AG09319 (cell line): ENCODE results near the gene TVP23A.

ENCODE experiments used
- DNase-seq: peaks from one replicate; pipeline ENCODE4 v3.0.0-alpha.2; 2010; ENCODE audit warnings: low read depth; ENCODE audit errors: extremely low read depth
- CTCF ChIP-seq: IDR thresholded peaks from 2 replicates; pipeline ENCODE4 v1.5.1; 2011; ENCODE audit warnings: low read depth, mild to moderate bottlenecking, inconsistent platforms, low read length, moderate library complexity

Gene TVP23A

GRCh38 chr16:10849736-10850477 lies 31.3 kb upstream of the TVP23A start:
- DNase-seq, result no peak
- TF ChIP-seq CTCF, result no peak

GRCh38 chr16:10847176-10847575 lies 28.6 kb upstream of the TVP23A start:
- no peak for TF ChIP-seq CTCF

GRCh38 chr16:10846213-10846998 lies 27.8 kb upstream of the TVP23A start:
- no peak for DNase-seq
- TF ChIP-seq CTCF, result no peak

More at GRCh38 chr16:10847176-10847575, 28.6 kb upstream of the TVP23A start:
- no peak for DNase-seq

- DNase-seq, result no peak
- TF ChIP-seq CTCF, result no peak
Measured at GRCh38 chr16:10840703-10841102, 22.1 kb upstream of the TVP23A start.

GRCh38 chr16:10839279-10839666 lies 20.7 kb upstream of the TVP23A start:
- TF ChIP-seq CTCF, result no peak
- DNase-seq, result no peak

GRCh38 chr16:10838621-10839278 lies 20.2 kb upstream of the TVP23A start:
- TF ChIP-seq CTCF, result no peak

GRCh38 chr16:10836174-10836853 lies 17.7 kb upstream of the TVP23A start:
- no peak for DNase-seq
- no peak for TF ChIP-seq CTCF

More at GRCh38 chr16:10838621-10839278, 20.2 kb upstream of the TVP23A start:
- no peak for DNase-seq
